RPMI7951 (cell line): Measurements from ENCODE around the gene CLTB. TPM values are rescaled to one million over a fixed set of nuclear protein-coding genes. Genes with fewer than 3 reads are reported as not detected.

Source experiments
- DNase-seq: peaks from one replicate; pipeline ENCODE4 v3.0.0-alpha.2; 2012; ENCODE audit warnings: low read depth
- total RNA-seq: library from RNA; depleted of rRNA; stranded (reverse); fragments of >200 nt; shearing (Covaris generic); gene quantifications from 2 replicates; pipeline ENCODE4 v1.2.3, GENCODE V29; 2014; rRNA removed

CLTB gene
- total RNA-seq, 1 experiment from 2014 or later = 70.2 TPM

DNA sequence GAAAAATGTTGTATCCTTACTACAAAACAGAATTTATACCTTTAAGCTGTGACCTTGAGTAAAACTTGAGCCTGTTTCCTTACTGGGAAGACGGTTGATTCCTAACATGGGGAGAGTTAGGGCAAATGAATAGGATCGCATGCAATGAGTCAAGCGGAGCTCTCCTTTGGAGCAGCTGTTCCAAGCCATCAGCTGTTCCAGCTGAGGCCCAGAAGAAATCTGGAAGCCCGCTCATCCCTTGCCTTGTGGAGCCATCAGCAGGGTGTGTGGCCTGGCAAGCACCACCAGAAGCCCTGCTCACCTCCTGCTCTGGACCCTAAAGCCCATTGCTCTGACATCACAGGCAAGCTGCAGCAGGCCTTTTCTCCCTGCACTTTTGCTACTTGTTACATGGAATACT, 62.8 kb downstream of the CLTB start:
- DNase-seq = no peak

DNA sequence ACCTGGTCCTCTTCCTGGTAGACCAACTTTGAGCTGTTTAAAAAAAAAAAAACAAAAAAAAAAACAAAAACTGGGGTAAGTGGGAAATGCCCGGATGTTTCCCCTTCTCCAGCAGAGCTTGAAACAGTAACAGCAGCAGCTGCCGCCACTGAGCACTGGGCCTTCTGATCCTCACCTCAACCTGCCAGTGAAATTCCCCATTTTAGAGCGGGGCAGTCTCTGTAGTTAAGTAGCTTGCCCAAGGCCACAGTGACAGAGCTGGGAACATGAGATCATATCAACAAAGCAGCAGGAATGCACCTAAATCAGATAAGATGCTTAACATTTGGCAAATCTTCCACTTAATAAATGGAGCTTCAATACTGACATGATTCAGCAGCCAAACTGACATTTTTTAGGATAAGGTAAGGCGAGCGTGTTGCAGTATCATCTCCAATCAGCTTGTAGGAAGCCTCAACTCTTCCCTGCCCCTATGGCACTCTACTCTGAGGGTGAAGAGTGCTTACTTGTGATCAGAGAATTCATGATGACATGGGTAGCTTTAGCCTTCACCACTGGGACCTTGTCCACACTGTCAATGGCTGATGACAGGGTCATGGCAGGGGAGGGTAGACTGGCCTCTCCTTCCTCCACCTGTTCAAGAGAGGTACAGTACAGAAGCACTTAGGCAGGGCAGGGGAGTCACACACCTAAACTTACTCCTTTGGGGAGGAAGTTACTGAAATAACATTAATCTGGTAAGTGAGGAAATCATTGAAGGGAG, 64.0 kb downstream of the CLTB start:
- DNase-seq = no peak

DNA sequence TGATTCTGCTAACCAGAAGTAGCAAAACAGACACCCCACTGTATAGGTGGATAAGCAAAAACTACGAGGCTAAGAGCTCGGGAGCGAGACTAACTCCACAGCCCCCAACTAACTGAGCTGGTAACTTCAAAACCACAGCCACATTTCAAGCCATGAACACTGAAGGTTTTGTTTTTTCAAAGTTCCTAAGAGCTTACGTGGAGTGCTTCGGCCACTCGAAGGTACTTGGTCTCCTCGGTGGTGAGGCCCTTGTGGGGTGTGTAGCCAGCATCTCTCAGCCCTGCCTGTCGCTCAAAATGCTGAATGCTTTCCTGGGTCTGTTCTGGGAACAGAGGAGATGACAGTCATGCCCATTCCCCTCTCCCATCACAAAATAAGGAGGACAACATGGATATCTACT, 65.9 kb downstream of the CLTB start:
- DNase-seq = no peak

DNA sequence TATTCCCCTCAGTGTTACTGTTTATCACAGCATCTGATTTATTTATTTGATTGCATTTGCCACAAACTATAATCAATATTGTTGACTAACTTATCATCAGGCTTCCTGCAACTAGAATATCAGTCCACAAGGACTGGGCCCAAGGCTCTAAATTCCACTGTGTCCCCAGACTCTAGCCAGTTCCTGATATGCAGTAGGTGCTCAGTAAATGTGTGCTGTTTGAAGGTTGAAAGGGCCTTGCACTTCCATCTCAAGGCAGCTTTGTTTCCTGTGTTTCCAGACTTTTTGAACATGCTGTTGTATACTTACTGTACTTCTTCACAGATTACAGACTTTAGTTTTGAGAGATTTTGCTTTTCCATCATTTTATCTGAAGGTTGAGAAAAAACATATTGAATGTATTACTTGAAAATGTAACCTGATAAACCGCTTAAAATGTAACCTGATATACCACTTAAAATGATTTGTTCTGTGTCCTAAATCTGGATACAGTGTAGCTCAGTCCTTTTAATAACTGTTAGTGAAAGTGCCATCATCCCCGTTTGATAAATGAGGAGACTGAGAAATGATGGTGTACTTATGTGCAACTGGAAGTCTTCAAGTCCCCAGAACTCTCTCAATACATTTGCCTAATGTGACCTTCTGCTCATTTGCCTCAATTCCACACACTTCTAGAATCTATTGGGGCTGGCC, 73.4 kb downstream of the CLTB start:
- no peak for DNase-seq

Other genes with a start within 250 kb of the CLTB start
- 5.2 and 6.4 TPM in 2 replicates for gene SIMC1, start 178.1 kb downstream of the CLTB start, total RNA-seq
- gene KIAA1191, start 54.8 kb downstream of the CLTB start, total RNA-seq = 61.0 and 64.9 TPM in 2 replicates
- 1.3 and 1.4 TPM in 2 replicates for gene ARL10, start 51.1 kb downstream of the CLTB start, total RNA-seq
- gene NOP16, start 27.9 kb downstream of the CLTB start, total RNA-seq = 27.8 and 28.1 TPM in 2 replicates
- gene HIGD2A, start 27.8 kb downstream of the CLTB start, total RNA-seq = 78.5 and 108 TPM in 2 replicates
- gene FAF2, start 31.8 kb upstream of the CLTB start, total RNA-seq = 27.2 and 32.1 TPM in 2 replicates
- gene RNF44, start 120.9 kb upstream of the CLTB start, total RNA-seq = 1.6 and 2.5 TPM in 2 replicates
- gene CDHR2, start 132.8 kb upstream of the CLTB start, total RNA-seq = not detected in 2 replicates
- 4.9 and 6.2 TPM in 2 replicates for gene GPRIN1, start 193.6 kb upstream of the CLTB start, total RNA-seq
- gene SNCB, start 214.0 kb upstream of the CLTB start, total RNA-seq = 1.3 TPM in 1 of 2 replicates, not detected in the other
- gene EIF4E1B, start 214.1 kb upstream of the CLTB start, total RNA-seq = not detected in 2 replicates
- 18.5 and 23.7 TPM in 2 replicates for gene TSPAN17, start 230.9 kb upstream of the CLTB start, total RNA-seq